A549 (cell line): ENCODE results near the gene FBN2.

Experiments used
- CHD2 ChIP-seq: fragments of 150-350 bp; IDR thresholded peaks from 2 replicates; pipeline ENCODE4 v1.6.1; 2014; ENCODE audit warnings: low read length; ENCODE audit not compliant: partially characterized antibody
- CHD4 ChIP-seq: fragments of 200-600 bp; sonication (generic); IDR thresholded peaks from 2 replicates; pipeline ENCODE4 v1.6.1; 2016; ENCODE audit warnings: antibody characterized with exemption, mild to moderate bottlenecking, borderline replicate concordance
- EHMT2 ChIP-seq: fragments of 200-600 bp; sonication (generic); IDR thresholded peaks from 2 replicates; pipeline ENCODE4 v1.6.1; 2016; ENCODE audit warnings: antibody characterized with exemption, low read depth, mild to moderate bottlenecking, moderate library complexity
- JUN ChIP-seq, 2 experiments: fragments of >200 bp; sonication (Bioruptor Twin); formaldehyde crosslinking; IDR thresholded peaks; 2 replicates in 1 of 2; 3 replicates in 1 of 2; pipeline ENCODE4 v1.6.1; 2016 to 2017
- JUNB ChIP-seq: fragments of >200 bp; sonication (Bioruptor Twin); formaldehyde crosslinking; IDR thresholded peaks from 2 replicates; pipeline ENCODE4 v1.6.1; 2016
- POLR2A ChIP-seq: IDR thresholded peaks from 2 replicates; pipeline ENCODE4 v1.6.1; 2012; ENCODE audit warnings: mild to moderate bottlenecking, low read length
- POLR2AphosphoS2 ChIP-seq: conservative IDR thresholded peaks from 2 replicates; pipeline ENCODE4 v1.6.1; 2012; ENCODE audit warnings: low read length, improper control_type of control experiment, inconsistent platforms
- TP53 ChIP-seq: fragments of 250-450 bp; sonication (Bioruptor Pico); IDR thresholded peaks from 2 replicates; pipeline ENCODE4 v1.5.0; 2021; ENCODE audit warnings: mild to moderate bottlenecking, moderate library complexity
- TF ChIP-seq, protein P1 (sequence below): fragments of >200 bp; sonication (Bioruptor Twin); formaldehyde crosslinking; IDR thresholded peaks from 3 replicates; pipeline ENCODE4 v1.5.1; 2016
- TF ChIP-seq, protein P2 (sequence below): fragments of 200-600 bp; sonication (generic); IDR thresholded peaks from 2 replicates; pipeline ENCODE4 v1.6.1; 2016; ENCODE audit warnings: antibody characterized with exemption, mild to moderate bottlenecking, moderate library complexity
- TF ChIP-seq, protein P3 (sequence below): fragments of 150-350 bp; IDR thresholded peaks from 2 replicates; pipeline ENCODE4 v1.6.1; 2014; ENCODE audit warnings: low read depth, mild to moderate bottlenecking, low read length

DNA sequence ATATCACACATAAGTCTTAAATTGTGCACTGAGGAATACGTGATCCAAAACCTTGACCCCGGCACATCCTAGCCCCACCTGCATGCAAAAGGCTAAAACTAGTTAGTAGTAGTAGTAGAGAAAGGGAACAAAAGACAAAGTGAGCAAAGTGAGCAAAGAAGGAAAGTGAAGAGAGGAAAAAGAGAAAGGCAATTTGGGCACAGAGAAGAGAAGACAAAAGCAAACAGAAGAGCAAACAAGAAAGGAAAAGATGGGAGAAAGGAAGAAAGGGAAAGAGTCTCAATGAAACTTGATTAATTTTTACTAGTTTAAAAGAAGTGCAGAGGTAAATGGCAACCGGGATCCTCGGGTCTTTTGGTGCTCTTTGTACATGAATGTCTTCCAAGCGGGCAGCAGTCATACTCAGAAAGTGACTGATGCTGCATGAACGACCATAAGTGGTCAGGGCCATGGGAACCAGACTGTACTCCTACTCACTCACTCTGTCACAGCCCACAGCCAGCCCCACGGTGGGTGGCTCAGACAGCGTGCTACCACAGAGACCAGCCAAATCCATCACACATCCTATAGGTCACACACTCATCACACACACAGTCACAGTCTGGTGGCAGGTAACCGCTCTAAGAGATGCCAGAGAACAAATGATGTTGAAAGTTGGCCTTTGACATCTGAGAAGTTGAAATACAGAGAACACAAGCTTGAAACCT is 203.9 kb downstream of the FBN2 start:
- TF ChIP-seq POLR2A (no peak), CHD4 (no peak), JUN (IDR thresholded peaks at IDR 0.05) (no peak), JUNB (no peak), EHMT2 (no peak), CHD2 (no peak), POLR2AphosphoS2 (no peak), TP53 (no peak)
- TF ChIP-seq, protein P1, sequence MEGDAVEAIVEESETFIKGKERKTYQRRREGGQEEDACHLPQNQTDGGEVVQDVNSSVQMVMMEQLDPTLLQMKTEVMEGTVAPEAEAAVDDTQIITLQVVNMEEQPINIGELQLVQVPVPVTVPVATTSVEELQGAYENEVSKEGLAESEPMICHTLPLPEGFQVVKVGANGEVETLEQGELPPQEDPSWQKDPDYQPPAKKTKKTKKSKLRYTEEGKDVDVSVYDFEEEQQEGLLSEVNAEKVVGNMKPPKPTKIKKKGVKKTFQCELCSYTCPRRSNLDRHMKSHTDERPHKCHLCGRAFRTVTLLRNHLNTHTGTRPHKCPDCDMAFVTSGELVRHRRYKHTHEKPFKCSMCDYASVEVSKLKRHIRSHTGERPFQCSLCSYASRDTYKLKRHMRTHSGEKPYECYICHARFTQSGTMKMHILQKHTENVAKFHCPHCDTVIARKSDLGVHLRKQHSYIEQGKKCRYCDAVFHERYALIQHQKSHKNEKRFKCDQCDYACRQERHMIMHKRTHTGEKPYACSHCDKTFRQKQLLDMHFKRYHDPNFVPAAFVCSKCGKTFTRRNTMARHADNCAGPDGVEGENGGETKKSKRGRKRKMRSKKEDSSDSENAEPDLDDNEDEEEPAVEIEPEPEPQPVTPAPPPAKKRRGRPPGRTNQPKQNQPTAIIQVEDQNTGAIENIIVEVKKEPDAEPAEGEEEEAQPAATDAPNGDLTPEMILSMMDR = no peak
- TF ChIP-seq, protein P2, sequence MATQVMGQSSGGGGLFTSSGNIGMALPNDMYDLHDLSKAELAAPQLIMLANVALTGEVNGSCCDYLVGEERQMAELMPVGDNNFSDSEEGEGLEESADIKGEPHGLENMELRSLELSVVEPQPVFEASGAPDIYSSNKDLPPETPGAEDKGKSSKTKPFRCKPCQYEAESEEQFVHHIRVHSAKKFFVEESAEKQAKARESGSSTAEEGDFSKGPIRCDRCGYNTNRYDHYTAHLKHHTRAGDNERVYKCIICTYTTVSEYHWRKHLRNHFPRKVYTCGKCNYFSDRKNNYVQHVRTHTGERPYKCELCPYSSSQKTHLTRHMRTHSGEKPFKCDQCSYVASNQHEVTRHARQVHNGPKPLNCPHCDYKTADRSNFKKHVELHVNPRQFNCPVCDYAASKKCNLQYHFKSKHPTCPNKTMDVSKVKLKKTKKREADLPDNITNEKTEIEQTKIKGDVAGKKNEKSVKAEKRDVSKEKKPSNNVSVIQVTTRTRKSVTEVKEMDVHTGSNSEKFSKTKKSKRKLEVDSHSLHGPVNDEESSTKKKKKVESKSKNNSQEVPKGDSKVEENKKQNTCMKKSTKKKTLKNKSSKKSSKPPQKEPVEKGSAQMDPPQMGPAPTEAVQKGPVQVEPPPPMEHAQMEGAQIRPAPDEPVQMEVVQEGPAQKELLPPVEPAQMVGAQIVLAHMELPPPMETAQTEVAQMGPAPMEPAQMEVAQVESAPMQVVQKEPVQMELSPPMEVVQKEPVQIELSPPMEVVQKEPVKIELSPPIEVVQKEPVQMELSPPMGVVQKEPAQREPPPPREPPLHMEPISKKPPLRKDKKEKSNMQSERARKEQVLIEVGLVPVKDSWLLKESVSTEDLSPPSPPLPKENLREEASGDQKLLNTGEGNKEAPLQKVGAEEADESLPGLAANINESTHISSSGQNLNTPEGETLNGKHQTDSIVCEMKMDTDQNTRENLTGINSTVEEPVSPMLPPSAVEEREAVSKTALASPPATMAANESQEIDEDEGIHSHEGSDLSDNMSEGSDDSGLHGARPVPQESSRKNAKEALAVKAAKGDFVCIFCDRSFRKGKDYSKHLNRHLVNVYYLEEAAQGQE = no peak
- TF ChIP-seq, protein P3, sequence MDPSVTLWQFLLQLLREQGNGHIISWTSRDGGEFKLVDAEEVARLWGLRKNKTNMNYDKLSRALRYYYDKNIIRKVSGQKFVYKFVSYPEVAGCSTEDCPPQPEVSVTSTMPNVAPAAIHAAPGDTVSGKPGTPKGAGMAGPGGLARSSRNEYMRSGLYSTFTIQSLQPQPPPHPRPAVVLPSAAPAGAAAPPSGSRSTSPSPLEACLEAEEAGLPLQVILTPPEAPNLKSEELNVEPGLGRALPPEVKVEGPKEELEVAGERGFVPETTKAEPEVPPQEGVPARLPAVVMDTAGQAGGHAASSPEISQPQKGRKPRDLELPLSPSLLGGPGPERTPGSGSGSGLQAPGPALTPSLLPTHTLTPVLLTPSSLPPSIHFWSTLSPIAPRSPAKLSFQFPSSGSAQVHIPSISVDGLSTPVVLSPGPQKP = no peak
